ENCODE results near the gene ATP1B2.

GRCh38 chr17:7610641-7611040, 40.1 kb upstream of the ATP1B2 start:
- TF ChIP-seq POLR2AphosphoS5 (IDR thresholded peaks at IDR 0.05; ENCODE audit: insufficient read depth in 1 of 2, low read depth in 1 of 2) (no peak), POLR2A (IDR thresholded peaks at IDR 0.05) (no peak)

Data from vagina (tissue), 2 donors.